Stimulated activated CD4-positive, alpha-beta T cell treated with anti-CD3 and anti-CD28 coated beads, TNF-alpha, amount 100 ng/mL, for 4 hours (primary cell): ENCODE data around the gene IFNA10.
"Not testable (repeated sequence)": the region's sequence is repeated elsewhere in the genome, so short reads cannot be mapped to it uniquely, and the experiment has no call there.

ENCODE experiments used
- DNase-seq, 3 experiments: peaks; one replicate each; pipeline ENCODE4 v3.0.0-alpha.2; 2020; ENCODE audit warnings: low read depth in 3 of 3

The IFNA10 gene

GRCh38 chr9:21194867-21195776 lies 11.8 kb downstream of the IFNA10 start:
- peak in 1 of 3 experiments; percentile 2 for DNase-seq

- DNase-seq = not testable (repeated sequence)
These were observed 19.5 kb downstream of the IFNA10 start, which contains the start of gene IFNA4 for GRCh38 chr9:21187487-21187886. TSS of gene IFNA4 (minus strand) at chr9:21187587. CDS start at chr9:21187531, 56 bp downstream.

- not testable (repeated sequence) for DNase-seq
These were observed 23.9 kb downstream of the IFNA10 start for GRCh38 chr9:21182810-21183736.

- DNase-seq = no peak
These were observed 32.3 kb downstream of the IFNA10 start for GRCh38 chr9:21174671-21175070.

GRCh38 chr9:21172156-21172555 lies 34.8 kb downstream of the IFNA10 start:
- DNase-seq = no peak

- DNase-seq = no peak
These were observed 35.6 kb downstream of the IFNA10 start for GRCh38 chr9:21171351-21171750.

GRCh38 chr9:21166560-21166959 lies 40.4 kb downstream of the IFNA10 start, which contains the start of gene IFNA21:
TSS of gene IFNA21 (minus strand) at chr9:21166660. CDS start at chr9:21166612, 48 bp downstream.
- not testable (repeated sequence) for DNase-seq

- DNase-seq = no peak
These were observed 41.4 kb downstream of the IFNA10 start for GRCh38 chr9:21165516-21165915.

- no peak for DNase-seq
These were observed 46.8 kb downstream of the IFNA10 start for GRCh38 chr9:21160178-21160577.
